Cardiac atrium fibroblast (primary cell): ENCODE measurements around the gene HSDL2. TPM values are rescaled to one million over a fixed set of nuclear protein-coding genes. Genes with fewer than 3 reads are reported as not detected.

Source experiments
- total RNA-seq: library from RNA; depleted of rRNA; stranded (reverse); fragments of >200 nt; gene quantifications from 2 replicates; pipeline ENCODE4 v1.2.3, GENCODE V29; 2015

The HSDL2 gene
- 22.7 and 26.1 TPM in 2 replicates for total RNA-seq

GRCh38 chr9:112380102-112380824, at the start of gene HSDL2:
Gene HSDL2, plus strand, starts transcription at chr9:112380108. Its CDS starts 56 bp downstream, at chr9:112380164.

GRCh38 chr9:112332977-112333638, 46.8 kb upstream of the HSDL2 start, which contains the start of gene PTBP3:
Gene PTBP3, minus strand, starts transcription at chr9:112333619. Its CDS starts 35,754 bp downstream, at chr9:112297865.

GRCh38 chr9:112486221-112487007, 106.5 kb downstream of the HSDL2 start, which contains the start of gene KIAA1958:
Gene KIAA1958, plus strand, starts transcription at chr9:112486827. Its CDS starts 87,254 bp downstream, at chr9:112574081.

Other genes starting within 250 kb of the HSDL2 start
- gene SUSD1, start 204.8 kb upstream of the HSDL2 start, total RNA-seq, result 15.5 and 29.3 TPM in 2 replicates
- 27.4 and 78.7 TPM in 2 replicates for gene PTBP3, start 46.5 kb upstream of the HSDL2 start, total RNA-seq
- 0.36 and 1.3 TPM in 2 replicates for gene KIAA1958, start 106.7 kb downstream of the HSDL2 start, total RNA-seq